Endothelial cell (in vitro differentiated cells): ENCODE data around the gene NOLC1. TPM values are rescaled to one million over a fixed set of nuclear protein-coding genes. Genes with fewer than 3 reads are reported as not detected.
A peak's percentile ranks its signal among the peaks of the same experiment; 100 is the strongest.

Experiments used
- DNase-seq: peaks from one replicate; pipeline ENCODE4 v3.0.0; 2021; ENCODE audit warnings: low spot score
- H3K27ac Mint-ChIP-seq: one replicate; pipeline ENCODE4 v1.8.0; 2021; ENCODE audit warnings: mixed read lengths, inconsistent platforms; ENCODE audit not compliant: unreplicated experiment
- H3K27me3 Mint-ChIP-seq: one replicate; pipeline ENCODE4 v1.8.0; 2021; ENCODE audit warnings: mild to moderate bottlenecking, moderate library complexity, mixed read lengths, inconsistent platforms; ENCODE audit not compliant: unreplicated experiment
- H3K36me3 Mint-ChIP-seq: one replicate; pipeline ENCODE4 v1.8.0; 2021; ENCODE audit warnings: mild to moderate bottlenecking, low read depth, mixed read lengths, inconsistent platforms; ENCODE audit not compliant: unreplicated experiment
- H3K4me1 Mint-ChIP-seq: one replicate; pipeline ENCODE4 v1.8.0; 2021; ENCODE audit warnings: mild to moderate bottlenecking, mixed read lengths, inconsistent platforms; ENCODE audit not compliant: unreplicated experiment
- H3K4me3 Mint-ChIP-seq: one replicate; pipeline ENCODE4 v1.8.0; 2021; ENCODE audit warnings: mild to moderate bottlenecking, mixed read lengths, inconsistent platforms; ENCODE audit not compliant: unreplicated experiment
- H3K9me3 Mint-ChIP-seq: one replicate; pipeline ENCODE4 v1.8.0; 2021; ENCODE audit warnings: mixed read lengths, inconsistent platforms; ENCODE audit not compliant: unreplicated experiment
- CTCF ChIP-seq: fragments of 200-600 bp; sonication (generic); IDR thresholded peaks from one replicate; pipeline ENCODE4 v1.5.0; 2021; ENCODE audit warnings: antibody characterized with exemption; ENCODE audit not compliant: unreplicated experiment
- total RNA-seq: library from RNA; stranded (reverse); fragmentation: NEBNext Ultra II Directional; extraction: Animal tissue kit (Norgen Biotek cat#: 25700); gene quantifications from one replicate; pipeline ENCODE4 v1.2.1, GENCODE V29; 2021; ENCODE audit not compliant: unreplicated experiment

NOLC1 gene
- total RNA-seq, 1 donor from 2014 or later: 43.2 TPM

- Mint-ChIP-seq H3K4me3 (peak overlapping the region; percentile 95), H3K9me3 (no peaks in the 10 kb centered on the region), H3K36me3 (peaks cover 5% of the 10 kb centered on the region), H3K27ac (peak overlapping the region; percentile 91), H3K4me1 (peaks cover 64% of the 10 kb centered on the region), H3K27me3 (peaks cover 17% of the 10 kb centered on the region)
- peak; percentile 42 for DNase-seq
- TF ChIP-seq CTCF: no peak
Observed at GRCh38 chr10:102119417-102120141, 32.6 kb upstream of the NOLC1 start.

- H3K4me3 Mint-ChIP-seq: peak within 1 kb of the TSS; percentile 95
- peak within 1 kb of the TSS; percentile 92 for H3K27ac Mint-ChIP-seq
- TF ChIP-seq CTCF: no peak
- peaks cover 5% of the 10 kb centered on the region for H3K36me3 Mint-ChIP-seq
- no peaks in the 10 kb centered on the region for H3K9me3 Mint-ChIP-seq
- H3K27me3 Mint-ChIP-seq: peaks cover 17% of the 10 kb centered on the region
- peak; percentile 78 for DNase-seq
- H3K4me1 Mint-ChIP-seq: peaks cover 64% of the 10 kb centered on the region
Observed at GRCh38 chr10:102120142-102120990, 31.8 kb upstream of the NOLC1 start, which contains the start of gene LDB1. TSS of gene LDB1 (minus strand) at chr10:102120368. CDS start at chr10:102120110, 258 bp downstream.

- Mint-ChIP-seq H3K4me1 (peaks cover 56% of the 10 kb centered on the region), H3K36me3 (no peaks in the 10 kb centered on the region), H3K27me3 (peaks cover 14% of the 10 kb centered on the region), H3K9me3 (no peaks in the 10 kb centered on the region), H3K27ac (peak overlapping the region; percentile 92), H3K4me3 (peak overlapping the region; percentile 91)
- no peak for TF ChIP-seq CTCF
- DNase-seq: peak; percentile 49
Observed at GRCh38 chr10:102120991-102121738, 31.0 kb upstream of the NOLC1 start.

- no peaks in the 10 kb centered on the region for H3K36me3 Mint-ChIP-seq
- peak; percentile 59 for DNase-seq
- H3K4me1 Mint-ChIP-seq: peaks cover 49% of the 10 kb centered on the region
- H3K27ac Mint-ChIP-seq: peak overlapping the region; percentile 72
- H3K4me3 Mint-ChIP-seq: peak overlapping the region; percentile 91
- no peaks in the 10 kb centered on the region for H3K9me3 Mint-ChIP-seq
- H3K27me3 Mint-ChIP-seq: peaks cover 14% of the 10 kb centered on the region
- no peak for TF ChIP-seq CTCF
Observed at GRCh38 chr10:102121739-102122372, 30.3 kb upstream of the NOLC1 start.
